ENCODE measurements around the gene FCHSD2. TPM values are rescaled to one million over a fixed set of nuclear protein-coding genes. Genes with fewer than 3 reads are reported as not detected.

FCHSD2 gene
- total and polyA plus RNA-seq, 2 of the 13 experiments (the other 11 are each of a cell fraction or from before 2014, with no cell fraction given) = 20.5 to 24.8 TPM

- TF ChIP-seq STAG1 (CRISPR knock-in tag; IDR thresholded peaks at IDR 0.05) (peak; percentile 40; the same call in 1 of the 2 replicates), FOXP4 (CRISPR knock-in tag; IDR thresholded peaks at IDR 0.05) (no peak), IRX3 (CRISPR knock-in tag; IDR thresholded peaks at IDR 0.05; ENCODE audit: borderline replicate concordance, low read depth) (no peak), CEBPB (IDR thresholded peaks at IDR 0.05; ENCODE audit: borderline replicate concordance, low read depth, low read length) (no peak), ZNF547 (CRISPR knock-in tag; IDR thresholded peaks at IDR 0.05) (peak; percentile 60; the same call in 1 of the 2 replicates), ZNF574 (CRISPR knock-in tag; IDR thresholded peaks at IDR 0.05) (peak; percentile 10; the same call in 1 of the 2 replicates), HOXA5 (CRISPR knock-in tag; IDR thresholded peaks at IDR 0.05) (no peak), ESRRA (CRISPR knock-in tag; IDR thresholded peaks at IDR 0.05; ENCODE audit: low read depth) (0 out of 2 replicates have a peak, but pooled peaks have one; percentile 8), ZBTB8A (CRISPR knock-in tag; IDR thresholded peaks at IDR 0.05; ENCODE audit: borderline replicate concordance, low read depth) (no peak), KLF9 (CRISPR knock-in tag; IDR thresholded peaks at IDR 0.05; ENCODE audit: low read depth) (no peak), ZGPAT (CRISPR knock-in tag; IDR thresholded peaks at IDR 0.05) (no peak), PHF8 (CRISPR knock-in tag; IDR thresholded peaks at IDR 0.05) (peak; percentile 72), AGO1 (IDR thresholded peaks at IDR 0.05; ENCODE audit: low read depth, low read length, poor library complexity, severe bottlenecking) (peak; percentile 34), THAP9 (CRISPR knock-in tag; IDR thresholded peaks at IDR 0.05; ENCODE audit: borderline replicate concordance) (no peak), SAP130 (CRISPR knock-in tag; IDR thresholded peaks at IDR 0.05; ENCODE audit: low read depth) (peak; percentile 32; the same call in 1 of the 2 replicates)
- TF ChIP-seq, protein P1, sequence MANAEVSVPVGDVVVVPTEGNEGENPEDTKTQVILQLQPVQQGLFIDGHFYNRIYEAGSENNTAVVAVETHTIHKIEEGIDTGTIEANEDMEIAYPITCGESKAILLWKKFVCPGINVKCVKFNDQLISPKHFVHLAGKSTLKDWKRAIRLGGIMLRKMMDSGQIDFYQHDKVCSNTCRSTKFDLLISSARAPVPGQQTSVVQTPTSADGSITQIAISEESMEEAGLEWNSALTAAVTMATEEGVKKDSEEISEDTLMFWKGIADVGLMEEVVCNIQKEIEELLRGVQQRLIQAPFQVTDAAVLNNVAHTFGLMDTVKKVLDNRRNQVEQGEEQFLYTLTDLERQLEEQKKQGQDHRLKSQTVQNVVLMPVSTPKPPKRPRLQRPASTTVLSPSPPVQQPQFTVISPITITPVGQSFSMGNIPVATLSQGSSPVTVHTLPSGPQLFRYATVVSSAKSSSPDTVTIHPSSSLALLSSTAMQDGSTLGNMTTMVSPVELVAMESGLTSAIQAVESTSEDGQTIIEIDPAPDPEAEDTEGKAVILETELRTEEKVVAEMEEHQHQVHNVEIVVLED (CRISPR knock-in tag; IDR thresholded peaks at IDR 0.05; ENCODE audit: borderline replicate concordance) = peak; percentile 45; the same call in 1 of the 2 replicates
Measured at GRCh38 chr11:72814286-72815109, 327.6 kb downstream of the FCHSD2 start, which contains the start of gene ATG16L2 (continued).
